GM19240 (cell line): ENCODE measurements around the gene SMC3.
"Not testable (repeated sequence)": the region's sequence is repeated elsewhere in the genome, so short reads cannot be mapped to it uniquely, and the experiment has no call there.

Experiments used
- DNase-seq: peaks from one replicate; pipeline ENCODE4 v3.0.0; 2011; ENCODE audit warnings: low spot score; ENCODE audit not compliant: insufficient read length

SMC3 gene

DNA sequence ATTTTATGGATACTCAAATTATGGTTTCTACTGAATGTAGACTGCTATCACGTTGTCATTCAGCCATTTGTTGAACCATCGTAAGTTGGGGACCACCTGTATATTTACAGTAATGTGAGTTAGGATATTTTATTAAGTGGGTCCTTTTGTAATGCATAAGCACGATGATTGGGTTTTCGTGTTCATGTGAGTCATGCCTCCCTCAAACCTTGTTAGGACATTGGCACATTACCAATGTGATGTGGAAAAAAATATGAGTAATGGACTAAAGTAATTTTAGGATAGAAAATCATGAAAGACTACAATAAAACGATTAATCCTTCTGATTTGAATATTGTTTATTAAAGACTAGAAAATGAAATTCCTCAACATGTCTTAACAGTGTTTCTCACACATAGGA, 8.7 kb downstream of the SMC3 start:
- DNase-seq = no peak

DNA sequence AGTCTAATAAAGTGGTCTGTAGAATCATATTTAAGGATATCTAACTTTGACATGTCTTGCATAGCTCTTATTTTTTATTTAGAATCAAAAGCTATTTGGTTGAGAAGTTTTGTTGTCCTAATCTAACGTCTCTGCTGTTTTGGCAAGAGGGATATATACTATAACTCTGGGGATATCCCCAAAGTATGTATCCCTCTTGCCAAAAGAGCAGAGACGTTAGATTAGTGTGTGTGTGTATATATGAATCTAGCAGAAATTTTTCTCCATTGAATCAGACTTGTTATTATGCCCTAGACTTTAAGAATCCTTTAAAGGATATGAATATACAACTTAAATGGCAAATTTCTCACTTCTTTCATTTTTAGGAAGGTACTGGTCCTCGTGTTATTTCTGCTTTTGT, 9.6 kb downstream of the SMC3 start:
- no peak for DNase-seq

DNA sequence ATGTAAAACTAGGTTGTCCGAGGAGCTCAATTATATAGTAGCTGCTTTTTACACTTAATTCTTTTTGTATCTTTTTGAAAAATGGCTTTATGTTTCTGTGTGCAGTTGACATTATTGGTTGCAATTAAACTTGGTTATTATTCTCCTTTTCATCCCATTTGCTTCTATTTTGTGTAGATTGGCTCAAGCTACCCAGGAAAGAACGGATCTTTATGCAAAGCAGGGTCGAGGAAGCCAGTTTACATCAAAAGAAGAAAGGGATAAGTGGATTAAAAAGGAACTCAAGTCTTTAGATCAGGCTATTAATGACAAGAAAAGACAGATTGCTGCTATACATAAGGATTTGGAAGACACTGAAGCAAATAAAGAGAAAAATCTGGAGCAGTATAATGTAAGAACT, 16.5 kb downstream of the SMC3 start:
- DNase-seq = no peak

DNA sequence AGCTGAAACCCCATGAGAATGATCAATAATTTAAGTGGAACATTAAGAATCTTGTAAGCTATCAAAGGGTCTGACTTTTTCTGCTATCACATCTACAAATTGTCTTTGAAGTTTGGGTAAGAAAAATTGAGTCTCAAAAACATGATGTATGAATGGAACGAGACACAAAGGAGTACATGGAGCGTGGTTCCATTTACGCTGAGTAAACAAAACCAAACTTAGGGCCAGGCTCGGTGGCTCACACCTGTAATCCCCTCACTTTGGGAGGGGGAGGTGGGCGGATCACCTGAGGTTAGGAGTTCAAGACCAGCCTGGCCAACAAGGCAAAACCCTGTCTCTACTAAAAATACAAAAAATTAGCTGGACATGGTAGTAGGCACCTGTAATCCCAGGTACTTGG, 24.3 kb downstream of the SMC3 start:
- no peak for DNase-seq

DNA sequence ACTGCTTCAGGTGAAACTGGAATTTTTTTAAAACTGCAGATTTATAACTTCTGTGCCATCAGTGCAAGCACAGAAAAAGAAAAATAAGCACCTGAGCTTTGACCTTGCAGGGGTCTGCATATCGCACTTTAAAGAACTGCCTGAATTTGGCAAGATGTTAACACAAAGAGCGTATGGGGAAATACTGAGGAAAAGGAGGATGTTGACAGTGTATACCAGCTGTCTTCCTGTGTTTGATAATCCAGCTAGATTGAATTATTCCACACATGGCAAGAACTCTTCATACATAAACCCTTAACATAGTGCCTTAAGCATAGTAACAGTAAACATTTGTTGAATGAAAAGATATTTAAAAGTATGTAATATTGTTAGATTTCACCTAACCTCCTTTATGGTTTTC, 30.0 kb downstream of the SMC3 start:
- DNase-seq = no peak

DNA sequence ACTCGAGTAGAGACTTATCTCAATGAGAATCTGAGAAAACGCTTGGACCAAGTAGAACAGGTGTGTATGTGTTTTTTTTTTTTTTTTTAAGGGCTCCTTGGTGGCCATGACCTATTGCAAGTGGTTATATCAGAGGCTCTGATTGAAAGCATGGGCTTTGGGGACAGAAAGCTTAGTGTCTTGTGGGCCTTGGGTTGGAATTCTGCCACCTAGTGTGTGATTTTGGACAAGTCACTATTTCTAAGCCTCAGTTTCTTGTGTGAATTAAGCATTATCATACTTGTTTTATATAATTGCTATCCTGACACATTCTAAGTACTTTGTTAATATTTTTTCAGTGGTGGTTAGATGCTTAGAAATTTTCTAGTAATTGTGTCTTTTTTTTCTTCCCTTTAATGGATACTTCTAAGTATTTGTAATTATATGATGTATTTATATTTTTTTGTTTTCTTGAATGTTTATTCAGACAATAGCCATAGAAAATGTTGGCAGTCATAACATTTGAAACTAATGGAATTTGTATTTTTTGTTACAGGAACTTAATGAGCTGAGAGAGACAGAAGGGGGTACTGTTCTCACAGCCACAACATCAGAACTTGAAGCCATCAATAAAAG, 33.1 kb downstream of the SMC3 start:
- no peak for DNase-seq

DNA sequence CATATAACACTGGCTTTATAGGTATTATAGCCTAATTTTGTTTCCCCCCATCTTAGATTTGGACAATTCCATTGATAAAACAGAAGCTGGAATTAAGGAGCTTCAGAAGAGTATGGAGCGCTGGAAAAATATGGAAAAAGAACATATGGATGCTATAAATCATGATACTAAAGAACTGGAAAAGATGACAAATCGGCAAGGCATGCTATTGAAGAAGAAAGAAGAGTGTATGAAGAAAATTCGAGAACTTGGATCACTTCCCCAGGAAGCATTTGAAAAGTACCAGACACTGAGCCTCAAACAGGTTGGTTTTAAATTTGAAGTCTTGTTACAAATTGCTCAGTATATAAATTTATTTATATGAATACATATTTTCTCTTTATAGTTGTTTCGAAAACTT, 34.1 kb downstream of the SMC3 start:
- DNase-seq = no peak

DNA sequence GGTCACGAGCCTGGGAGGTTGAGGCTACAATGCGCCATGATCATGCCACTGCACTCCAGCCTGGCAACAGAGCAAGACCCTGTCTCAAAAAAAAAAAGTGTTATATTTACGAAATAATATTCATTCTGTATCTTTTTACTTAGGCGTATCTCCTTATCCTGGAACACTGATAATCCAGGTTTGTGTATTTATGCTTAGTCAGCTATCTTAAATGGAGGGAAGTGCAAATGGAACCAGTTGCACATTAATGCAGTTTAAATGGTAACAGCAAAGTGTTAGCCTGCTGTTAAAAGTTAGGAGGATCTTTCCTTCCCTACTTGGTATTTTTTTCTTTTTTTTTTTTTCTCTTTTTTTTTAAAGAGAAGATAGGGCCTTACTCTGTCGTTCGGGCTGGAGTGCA, 40.6 kb downstream of the SMC3 start:
- no peak for DNase-seq

DNA sequence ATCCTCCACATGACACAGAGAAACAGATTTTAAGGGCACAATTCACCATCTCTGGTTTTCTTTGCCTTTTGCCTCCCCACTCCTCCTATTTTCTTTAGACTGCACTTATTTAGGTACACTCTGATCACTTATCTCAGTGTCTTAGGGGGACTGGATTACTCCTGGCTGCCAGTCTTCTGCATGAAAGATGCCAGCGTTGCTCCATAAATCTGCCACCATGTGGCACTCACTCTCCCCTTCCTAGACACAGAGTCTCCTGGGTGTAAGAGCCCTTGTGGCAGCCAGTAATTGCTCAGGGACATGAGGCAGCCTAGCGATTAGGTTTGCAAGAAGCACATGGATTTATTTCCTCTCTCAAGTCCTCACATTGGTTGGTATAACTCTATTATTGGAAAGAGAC, 42.1 kb downstream of the SMC3 start:
- DNase-seq = no peak

DNA sequence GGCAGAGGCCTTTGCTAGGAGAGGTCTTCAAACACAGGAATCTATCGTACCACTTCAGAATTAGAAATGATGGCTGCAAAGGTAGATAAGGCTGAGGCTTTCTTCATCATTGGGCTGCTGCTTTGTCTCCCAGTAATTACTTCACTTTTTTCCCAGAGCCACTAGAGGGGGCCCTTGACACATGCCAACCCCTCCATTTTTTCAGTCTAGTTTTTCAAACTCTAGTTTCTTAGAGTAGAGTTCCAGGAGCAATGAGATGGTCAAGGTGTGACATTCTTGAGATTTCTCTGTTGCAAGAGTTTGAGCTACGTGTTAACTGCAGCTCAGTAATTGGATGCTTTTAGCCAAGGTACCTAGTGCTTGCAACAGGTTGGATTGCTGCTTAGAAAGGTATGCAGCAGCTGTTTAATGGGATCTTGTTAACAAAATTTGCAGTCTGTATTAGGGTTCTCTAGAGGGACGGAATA, 42.8 kb downstream of the SMC3 start:
- no peak for DNase-seq

DNA sequence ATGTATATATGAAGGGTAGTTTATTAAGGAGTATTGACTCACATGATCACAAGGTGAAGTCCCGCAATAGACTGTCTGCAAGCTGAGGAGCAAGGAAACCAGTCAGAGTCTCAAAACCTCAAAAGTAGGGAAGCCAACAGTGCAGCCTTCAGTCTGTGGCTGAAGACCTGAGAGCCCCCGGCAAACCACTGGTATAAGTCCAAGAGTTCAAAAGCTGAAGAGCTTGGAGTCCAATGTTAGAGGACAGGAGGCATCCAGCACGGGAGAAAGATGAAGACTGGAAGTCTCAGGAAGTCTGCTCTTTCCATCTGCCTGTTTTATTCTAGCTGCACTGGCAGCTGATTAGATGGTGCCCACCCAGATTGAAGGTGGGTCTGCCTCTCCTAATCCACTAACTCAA, 43.3 kb downstream of the SMC3 start:
- DNase-seq = not testable (repeated sequence)

DNA sequence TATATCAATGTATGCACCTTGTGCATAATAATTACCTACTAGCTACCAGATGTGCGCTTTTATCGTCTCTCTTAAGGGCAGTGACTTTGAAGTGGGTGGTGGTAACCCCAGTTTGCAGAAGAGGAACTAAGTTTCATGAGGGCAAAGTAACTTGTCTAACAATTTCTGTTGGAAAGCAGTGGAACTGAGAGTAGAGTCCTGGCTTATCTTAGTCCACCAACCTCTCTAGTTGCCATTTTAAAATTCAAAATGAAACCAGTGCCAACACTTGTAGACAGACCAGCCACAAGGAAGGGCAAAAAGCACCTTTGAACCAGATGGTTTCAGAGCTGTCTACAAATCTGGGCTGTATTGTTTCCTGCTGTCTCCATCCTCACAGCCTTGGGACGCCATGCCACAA, 44.6 kb downstream of the SMC3 start:
- no peak for DNase-seq

DNA sequence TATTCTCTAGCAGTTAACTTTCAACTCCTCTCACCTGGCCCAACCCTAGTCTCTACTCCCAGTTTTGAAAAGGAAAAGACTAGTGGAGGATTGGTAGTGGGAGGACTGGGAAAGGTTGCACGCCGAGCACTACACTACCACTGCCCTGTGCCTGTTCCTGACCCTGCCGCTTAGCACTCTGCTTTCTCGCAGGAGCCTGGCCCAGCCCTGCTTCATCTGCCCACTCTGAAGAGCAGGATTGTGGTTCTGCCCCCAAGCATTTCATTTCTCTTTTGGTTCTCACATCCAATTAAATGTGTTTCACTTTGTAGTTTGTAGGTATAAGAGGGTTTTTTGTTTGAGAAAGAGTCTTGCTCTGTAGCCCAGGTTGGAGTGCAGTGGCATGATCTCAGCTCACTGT, 45.1 kb downstream of the SMC3 start:
- no peak for DNase-seq

DNA sequence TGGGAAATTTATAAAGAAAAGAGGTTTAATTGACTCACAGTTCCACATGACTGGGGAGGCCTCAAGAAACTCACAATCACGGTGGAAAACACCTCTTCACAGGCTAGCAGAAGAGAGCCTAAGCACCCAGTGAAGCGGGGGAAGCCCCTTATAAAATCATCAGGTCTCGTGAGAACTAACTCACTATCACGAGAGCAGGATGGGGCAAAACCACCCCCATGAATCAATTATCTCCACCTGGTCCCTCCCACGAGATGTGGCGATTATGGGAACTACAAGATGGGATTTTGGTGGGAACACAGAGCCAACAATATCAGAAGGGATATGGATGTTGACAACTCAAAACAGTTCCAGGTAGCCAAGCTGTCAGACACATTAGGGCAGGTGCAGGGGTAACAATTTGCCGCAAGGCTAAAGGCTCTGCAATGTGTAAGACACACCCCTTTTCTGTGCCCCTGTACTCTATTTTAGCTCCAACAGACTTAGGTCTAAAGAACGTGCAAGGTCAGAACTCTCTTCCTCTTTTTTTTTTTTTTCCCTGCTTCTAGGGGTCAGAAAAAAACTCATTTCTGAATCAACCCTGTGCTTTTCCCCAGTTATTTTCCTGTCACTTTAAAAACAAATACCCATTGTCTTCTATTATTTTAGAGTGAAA, 46.0 kb downstream of the SMC3 start:
- DNase-seq = no peak

DNA sequence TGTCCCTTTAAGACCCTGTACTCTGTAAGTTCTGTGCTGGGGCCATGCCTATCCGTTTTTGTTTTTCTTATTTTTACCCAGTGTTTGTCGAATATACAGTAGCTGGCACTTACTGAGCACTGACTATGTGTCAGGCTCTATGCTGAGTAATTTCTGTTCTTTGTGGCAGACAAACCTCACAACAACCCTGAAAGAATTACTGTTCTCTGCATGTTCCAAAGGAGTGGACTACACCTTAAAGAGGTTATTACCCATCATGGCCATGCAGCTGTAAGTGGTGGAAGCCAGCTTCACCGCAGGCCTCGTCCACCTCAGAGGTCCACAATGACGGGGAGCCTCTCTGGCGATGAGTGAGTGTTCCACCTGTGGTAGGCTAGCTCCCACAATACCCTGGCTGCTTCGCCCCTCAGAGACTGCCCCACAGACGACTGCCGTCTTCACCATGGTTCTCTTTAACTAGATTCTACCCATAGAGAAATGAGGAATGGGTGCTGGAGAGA, 46.6 kb downstream of the SMC3 start:
- no peak for DNase-seq

DNA sequence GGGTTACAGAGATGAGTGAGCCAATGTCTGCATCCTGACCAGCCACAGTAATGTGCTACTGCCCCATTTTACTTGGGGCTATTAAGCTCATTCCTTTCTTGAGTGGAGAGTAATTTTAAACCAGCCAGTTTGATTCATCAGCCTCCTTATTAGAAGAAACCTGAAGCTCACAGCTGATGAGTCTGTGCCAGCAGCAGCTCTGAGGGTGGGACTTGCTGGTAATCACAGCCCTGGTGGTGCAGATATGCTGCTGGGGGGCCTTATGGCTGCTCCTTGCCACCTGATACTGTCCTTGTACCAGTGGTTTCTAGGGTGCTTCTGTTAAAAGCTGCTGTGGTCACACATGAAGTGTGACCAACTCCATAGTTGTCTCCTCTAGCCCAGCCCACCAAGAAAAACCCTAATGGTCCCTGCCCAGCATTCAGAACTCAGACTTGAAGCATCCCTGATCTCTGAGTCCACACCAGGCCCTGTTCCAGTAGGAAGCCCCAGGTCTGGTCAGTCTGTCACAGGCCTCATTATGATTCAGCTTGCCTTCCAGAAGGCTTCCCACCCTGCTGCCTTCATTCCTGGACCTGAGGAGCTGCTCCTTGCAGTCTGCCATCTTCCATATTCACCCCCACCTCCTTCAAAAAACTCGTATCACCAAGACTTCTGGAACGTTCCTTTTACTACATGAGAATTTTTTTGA, 47.7 kb downstream of the SMC3 start:
- DNase-seq = no peak

DNA sequence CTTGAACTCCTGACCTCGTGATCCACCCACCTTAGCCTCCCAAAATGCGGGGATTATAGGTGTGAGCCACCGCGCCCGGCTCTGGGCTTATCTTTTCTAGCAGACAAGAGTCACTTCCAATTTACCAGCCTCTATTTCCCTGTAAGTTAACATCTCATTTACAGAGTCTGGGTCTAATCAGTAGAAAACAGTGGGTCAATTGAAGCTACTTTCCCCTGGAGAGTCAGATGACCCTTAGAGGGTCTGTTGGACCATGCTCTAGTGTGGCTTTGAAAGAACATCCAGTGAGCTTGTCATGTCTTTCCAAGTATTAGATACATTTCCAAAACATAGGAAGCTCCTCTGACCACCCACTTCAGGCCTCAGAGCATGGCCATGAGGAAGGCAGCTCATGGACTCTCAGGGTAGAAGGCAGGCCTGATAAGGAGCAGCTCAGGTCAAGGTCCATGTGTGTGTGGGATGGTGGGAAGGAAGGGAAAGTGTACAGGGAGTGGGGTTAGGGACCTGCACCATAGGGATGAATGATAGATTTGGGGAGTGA, 49.1 kb downstream of the SMC3 start:
- no peak for DNase-seq

DNA sequence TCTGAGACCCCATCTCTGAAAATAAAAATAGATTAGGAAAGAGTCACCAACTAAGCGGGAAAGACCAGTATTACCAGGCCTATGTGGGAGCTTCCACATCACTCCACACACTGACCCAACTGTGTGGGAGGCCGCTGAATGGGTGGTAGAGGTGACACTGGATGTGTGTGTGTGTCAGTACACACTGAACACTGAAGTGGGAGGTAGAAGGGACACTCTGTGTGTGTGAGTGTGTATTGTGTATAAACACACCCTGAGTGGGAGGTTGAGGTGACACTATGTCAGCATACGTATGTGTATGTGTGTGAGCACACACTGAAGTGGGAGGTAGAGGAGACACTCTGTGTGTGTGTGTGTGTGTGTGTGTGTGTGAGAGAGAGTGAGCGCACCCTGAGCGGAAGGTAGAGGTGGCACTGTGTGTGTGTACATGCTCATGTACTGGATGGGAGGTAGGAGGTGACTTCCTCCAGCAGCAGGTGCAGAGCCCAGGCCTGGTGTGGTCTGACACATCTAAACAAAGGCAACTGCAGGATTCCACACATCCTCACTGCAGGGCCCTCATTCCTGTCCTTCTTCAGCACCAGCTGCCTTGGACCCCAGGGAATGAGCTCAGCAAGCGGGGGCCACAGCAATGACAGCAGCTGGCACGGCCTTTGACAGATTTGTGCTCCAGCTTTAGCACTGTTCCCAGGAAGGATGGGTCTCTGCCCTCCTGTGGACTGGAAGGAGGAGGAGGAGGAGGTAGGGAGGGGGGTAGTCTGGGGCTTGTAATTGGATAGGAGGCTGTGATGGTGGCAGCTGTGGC, 50.1 kb downstream of the SMC3 start:
- DNase-seq = no peak

DNA sequence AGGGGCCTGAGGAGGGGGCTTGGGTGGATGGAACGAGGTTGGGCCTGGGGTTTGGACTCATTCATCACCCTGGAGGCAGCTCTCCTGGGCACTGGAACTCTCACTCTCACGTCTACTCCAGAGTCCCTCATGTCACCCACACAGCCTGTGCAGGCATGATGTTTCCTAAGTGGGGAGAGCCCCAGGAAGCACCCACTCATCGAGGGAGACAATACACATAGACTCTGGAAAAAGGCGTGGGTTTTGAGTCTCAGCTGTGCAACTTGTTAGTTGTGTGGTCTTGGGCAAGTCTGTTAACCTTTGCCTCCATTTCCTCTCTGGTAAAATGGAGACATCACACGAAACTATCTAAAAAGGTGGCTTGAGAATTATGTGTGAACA, 50.7 kb downstream of the SMC3 start:
- DNase-seq = no peak

DNA sequence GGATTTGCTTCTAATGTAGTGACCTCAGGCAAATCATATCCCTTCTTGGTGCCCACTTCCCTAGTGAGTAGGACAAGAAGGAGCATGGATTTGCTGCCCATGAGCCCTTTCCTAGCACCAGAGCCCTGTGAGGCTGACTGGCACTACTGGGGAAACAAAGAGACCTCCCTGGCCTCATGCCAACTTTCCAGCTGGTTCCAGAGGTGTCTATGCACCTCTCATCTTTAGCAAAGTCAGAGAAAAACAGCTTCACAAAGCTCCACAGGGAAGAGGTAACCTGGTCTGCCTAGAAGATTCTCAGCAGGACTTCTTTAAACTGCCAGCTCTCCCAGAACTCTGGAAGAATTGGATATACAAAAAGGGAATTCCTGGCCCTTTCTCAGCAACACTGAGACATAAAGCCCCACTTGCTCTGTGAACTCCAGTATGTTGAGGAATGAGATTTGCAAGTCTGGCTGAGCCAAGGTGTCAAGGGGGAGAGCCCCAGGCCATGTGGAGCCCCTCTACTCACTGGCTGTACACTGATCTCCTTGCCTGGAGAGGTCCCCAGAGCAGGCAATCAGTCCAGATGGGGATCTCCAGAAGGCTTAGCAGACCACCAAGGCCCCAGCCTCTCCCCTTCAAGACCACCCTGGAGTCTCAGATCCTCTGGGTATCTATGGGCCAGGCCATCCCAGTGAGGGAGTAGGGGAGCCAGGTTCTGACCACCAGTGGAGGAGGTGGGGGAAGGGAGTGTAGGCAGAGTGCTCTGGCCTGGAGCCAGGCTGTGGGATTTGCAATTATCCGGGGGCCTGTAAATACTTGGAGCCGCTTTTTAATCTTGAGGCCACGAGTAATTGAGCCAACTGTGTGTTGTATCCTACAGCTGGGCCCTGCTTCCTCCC, 52.3 kb downstream of the SMC3 start:
- DNase-seq = no peak

DNA sequence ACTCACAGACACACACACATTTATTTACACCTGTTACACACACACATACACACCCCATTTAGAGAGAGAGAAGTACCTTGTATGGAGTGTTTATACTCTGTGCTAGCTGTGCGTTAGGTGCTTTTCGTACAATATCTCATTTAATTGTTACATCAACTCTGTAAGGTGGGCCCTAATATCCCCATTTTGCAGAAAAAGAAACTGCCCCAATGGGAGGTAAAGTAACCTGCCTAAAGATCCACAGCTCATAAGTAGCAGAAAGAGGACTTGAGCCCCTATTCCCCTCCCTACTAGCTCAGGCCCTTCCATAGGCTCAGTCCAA, 52.9 kb downstream of the SMC3 start:
- DNase-seq = no peak
